Spleen (tissue), 7 donors: Measurements from ENCODE around the gene SLC25A29.

Experiments
- POLR2A ChIP-seq, 3 donors: fragments of 450-650 bp; IDR thresholded peaks; one replicate each; pipeline ENCODE4 v1.5.1; 2017; ENCODE audit warnings: antibody characterized with exemption in 3 of 3, mild to moderate bottlenecking in 1 of 3
- TF ChIP-seq, protein P1 (sequence below), 11 experiments: fragments of 200-600 bp in 7 of 11; fragments of 450-650 bp in 4 of 11; sonication (generic) in 4 of 11; IDR thresholded peaks in 8 of 11; conservative IDR thresholded peaks in 3 of 11; 1 replicate in 7 of 11; 2 replicates in 4 of 11; pipeline versions ENCODE4 v1.4.0 to v1.8.0; 2016 to 2021; ENCODE audit warnings: antibody characterized with exemption in 11 of 11, inconsistent platforms in 4 of 11, mild to moderate bottlenecking in 1 of 11
- donor health status: DM: no; HTN: no; CAD: no; lungs with moderate emphysema.
- donor health status: DM: no; HTN: no; CAD: no.
- donor health status: DM: no; HTN: no; CAD: no.

DNA sequence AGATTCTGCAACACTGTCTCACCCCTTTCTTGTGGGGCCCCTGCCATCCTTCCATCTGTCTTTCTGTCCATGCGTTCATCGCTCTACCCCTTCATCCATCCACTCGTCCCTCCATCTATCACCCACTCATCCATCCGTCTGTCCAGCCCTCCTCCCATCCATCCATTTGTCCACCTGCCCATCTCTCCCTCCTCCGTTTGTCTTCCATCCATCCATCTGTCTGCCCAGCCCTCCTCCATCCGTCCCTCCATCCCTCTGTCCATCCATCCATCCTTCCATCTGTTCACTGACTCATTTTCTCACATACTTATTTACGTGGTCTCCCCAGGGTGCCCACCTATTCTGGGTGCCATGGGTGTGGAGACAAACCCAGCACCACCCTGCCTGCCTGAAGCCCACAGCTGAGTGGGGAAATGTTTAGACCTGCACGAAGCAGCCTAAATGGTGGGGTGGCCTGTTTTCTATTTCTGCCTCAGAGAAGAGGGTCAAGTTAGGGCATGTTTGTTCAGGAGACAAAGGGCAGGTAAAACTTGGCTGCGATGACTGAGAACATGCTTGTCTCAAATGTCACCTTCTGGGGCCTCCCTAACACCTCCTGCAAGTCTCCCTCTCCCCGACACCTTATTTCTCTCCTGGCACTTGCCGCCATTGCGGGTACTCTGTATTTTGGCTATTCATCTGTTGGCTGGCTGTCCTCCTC is 14.1 kb upstream of the SLC25A29 start:
- TF ChIP-seq, protein P1, sequence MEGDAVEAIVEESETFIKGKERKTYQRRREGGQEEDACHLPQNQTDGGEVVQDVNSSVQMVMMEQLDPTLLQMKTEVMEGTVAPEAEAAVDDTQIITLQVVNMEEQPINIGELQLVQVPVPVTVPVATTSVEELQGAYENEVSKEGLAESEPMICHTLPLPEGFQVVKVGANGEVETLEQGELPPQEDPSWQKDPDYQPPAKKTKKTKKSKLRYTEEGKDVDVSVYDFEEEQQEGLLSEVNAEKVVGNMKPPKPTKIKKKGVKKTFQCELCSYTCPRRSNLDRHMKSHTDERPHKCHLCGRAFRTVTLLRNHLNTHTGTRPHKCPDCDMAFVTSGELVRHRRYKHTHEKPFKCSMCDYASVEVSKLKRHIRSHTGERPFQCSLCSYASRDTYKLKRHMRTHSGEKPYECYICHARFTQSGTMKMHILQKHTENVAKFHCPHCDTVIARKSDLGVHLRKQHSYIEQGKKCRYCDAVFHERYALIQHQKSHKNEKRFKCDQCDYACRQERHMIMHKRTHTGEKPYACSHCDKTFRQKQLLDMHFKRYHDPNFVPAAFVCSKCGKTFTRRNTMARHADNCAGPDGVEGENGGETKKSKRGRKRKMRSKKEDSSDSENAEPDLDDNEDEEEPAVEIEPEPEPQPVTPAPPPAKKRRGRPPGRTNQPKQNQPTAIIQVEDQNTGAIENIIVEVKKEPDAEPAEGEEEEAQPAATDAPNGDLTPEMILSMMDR (IDR thresholded peaks at IDR 0.05 in 8 of 11, conservative IDR thresholded peaks at IDR 0.05 in 3 of 11), result no peak
- TF ChIP-seq POLR2A (IDR thresholded peaks at IDR 0.05), result no peak
